ENCODE data around the gene KCNJ6.

The KCNJ6 gene

DNA sequence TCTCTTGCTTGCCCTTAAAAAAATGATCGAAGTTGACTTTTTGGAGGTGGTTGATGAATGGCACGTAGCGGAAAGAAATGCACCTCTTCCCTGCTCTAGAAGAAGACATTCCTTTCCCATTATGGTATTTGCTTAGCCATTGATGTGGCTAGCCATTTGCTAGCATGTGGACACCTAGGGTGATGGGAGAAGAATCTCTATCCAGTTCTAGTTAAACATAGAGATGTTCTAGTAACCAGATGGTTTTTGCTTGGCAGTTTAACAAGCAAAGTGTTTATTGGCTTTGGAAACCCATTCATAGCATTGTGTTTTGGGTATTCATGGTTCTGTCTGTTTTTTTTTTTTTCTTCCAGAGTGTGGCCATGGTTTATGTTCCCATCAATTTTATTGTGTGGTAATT is 78.9 kb downstream of the KCNJ6 start:
- DNase-seq (ENCODE audit: insufficient read length, low spot score), result no peak
- TF ChIP-seq SPI1 (IDR thresholded peaks at IDR 0.05; ENCODE audit: low read depth, low read length), result no peak
- TF ChIP-seq PAX5 (IDR thresholded peaks at IDR 0.05; ENCODE audit: insufficient read depth, low read length, severe bottlenecking), result no peak
- no peak for TF ChIP-seq POLR2AphosphoS5 (IDR thresholded peaks at IDR 0.05; ENCODE audit: low read depth, low read length)
- no peak for TF ChIP-seq POLR2A (IDR thresholded peaks at IDR 0.05; ENCODE audit: low read depth, low read length)
- TF ChIP-seq TAF1 (IDR thresholded peaks at IDR 0.05; ENCODE audit: low read depth, low read length), result no peak
- FAIRE-seq, result no peak

DNA sequence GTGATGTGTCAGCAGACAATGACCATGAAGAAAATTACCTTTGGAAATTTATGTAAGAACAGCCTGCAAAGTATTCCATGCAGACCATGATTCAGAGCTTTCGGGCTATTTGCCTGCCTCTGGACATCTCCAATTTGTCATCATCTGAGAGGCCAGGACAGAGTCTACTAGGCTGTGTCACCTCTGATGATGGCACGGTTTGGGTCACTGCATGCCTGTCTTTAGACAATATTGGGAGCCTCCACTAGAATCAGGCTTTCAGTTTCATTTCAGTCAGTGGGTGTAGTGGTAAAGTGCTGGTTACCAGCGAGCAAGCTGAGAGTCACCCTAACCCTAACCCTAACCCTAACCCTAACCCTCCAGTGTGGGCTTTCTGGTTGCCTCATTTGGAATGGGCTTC is 80.8 kb downstream of the KCNJ6 start:
- FAIRE-seq (no peak), DNase-seq (ENCODE audit: insufficient read length, low spot score) (no peak)
- no peak for TF ChIP-seq POU2F2 (IDR thresholded peaks at IDR 0.05; ENCODE audit: low read depth, low read length)
- no peak for TF ChIP-seq POLR2A (IDR thresholded peaks at IDR 0.05; ENCODE audit: low read depth, low read length)
- no peak for TF ChIP-seq POLR2AphosphoS5 (IDR thresholded peaks at IDR 0.05; ENCODE audit: low read depth, low read length)
- no peak for TF ChIP-seq SPI1 (IDR thresholded peaks at IDR 0.05; ENCODE audit: low read depth, low read length)

DNA sequence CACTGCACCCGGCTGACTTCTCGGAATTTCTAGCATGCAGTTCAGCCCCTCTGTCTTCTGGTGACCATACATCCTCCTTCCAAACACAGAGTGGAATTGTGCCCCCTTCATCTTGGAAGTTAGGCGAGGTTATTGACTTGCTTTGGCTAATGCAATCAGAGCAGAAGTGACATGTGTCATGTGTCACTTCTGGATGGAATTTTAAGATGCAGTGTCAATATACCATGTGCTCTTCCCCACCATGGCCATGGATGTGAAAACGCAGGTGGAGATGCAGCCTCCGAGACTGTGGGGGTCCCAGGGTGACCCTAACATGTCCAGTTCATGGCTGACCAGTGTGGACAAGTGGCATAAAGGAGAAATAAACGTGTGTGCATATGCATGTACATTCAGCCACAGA is 83.0 kb downstream of the KCNJ6 start:
- DNase-seq (ENCODE audit: insufficient read length, low spot score) (no peak), FAIRE-seq (no peak)
- no peak for TF ChIP-seq SPI1 (IDR thresholded peaks at IDR 0.05; ENCODE audit: low read depth, low read length)
- no peak for TF ChIP-seq TAF1 (IDR thresholded peaks at IDR 0.05; ENCODE audit: low read depth, low read length)
- no peak for TF ChIP-seq POLR2AphosphoS5 (IDR thresholded peaks at IDR 0.05; ENCODE audit: low read depth, low read length)
- TF ChIP-seq PAX5 (IDR thresholded peaks at IDR 0.05; ENCODE audit: insufficient read depth, low read length, severe bottlenecking), result no peak
- TF ChIP-seq POLR2A (IDR thresholded peaks at IDR 0.05; ENCODE audit: low read depth, low read length), result no peak
- no peak for TF ChIP-seq POU2F2 (IDR thresholded peaks at IDR 0.05; ENCODE audit: low read depth, low read length)

DNA sequence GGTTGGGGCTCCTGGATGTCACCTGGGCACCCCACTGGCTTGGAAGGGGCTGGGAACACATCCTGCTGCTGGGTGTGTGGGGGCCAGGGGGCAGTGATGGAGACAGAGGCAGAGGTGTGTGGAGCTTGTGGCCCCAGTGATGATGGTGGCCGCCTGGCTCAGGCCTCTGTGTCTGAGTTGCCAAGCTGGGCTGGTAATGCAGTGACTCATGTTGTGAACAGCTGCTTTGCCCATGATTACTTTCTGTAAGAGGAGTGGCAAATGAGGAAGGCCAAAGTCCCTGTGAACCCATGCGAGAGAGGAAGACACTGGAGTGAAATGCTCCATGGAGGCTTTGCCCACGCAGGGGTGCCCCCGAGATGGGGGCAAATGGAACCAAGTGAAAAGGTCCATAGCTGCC is 86.8 kb downstream of the KCNJ6 start:
- FAIRE-seq (no peak), DNase-seq (ENCODE audit: insufficient read length, low spot score) (no peak)
- TF ChIP-seq POLR2A (IDR thresholded peaks at IDR 0.05; ENCODE audit: low read depth, low read length) (no peak), TAF1 (IDR thresholded peaks at IDR 0.05; ENCODE audit: low read depth, low read length) (no peak), POLR2AphosphoS5 (IDR thresholded peaks at IDR 0.05; ENCODE audit: low read depth, low read length) (no peak), PAX5 (IDR thresholded peaks at IDR 0.05; ENCODE audit: insufficient read depth, low read length, severe bottlenecking) (no peak), SPI1 (IDR thresholded peaks at IDR 0.05; ENCODE audit: low read depth, low read length) (no peak), POU2F2 (IDR thresholded peaks at IDR 0.05; ENCODE audit: low read depth, low read length) (no peak)

DNA sequence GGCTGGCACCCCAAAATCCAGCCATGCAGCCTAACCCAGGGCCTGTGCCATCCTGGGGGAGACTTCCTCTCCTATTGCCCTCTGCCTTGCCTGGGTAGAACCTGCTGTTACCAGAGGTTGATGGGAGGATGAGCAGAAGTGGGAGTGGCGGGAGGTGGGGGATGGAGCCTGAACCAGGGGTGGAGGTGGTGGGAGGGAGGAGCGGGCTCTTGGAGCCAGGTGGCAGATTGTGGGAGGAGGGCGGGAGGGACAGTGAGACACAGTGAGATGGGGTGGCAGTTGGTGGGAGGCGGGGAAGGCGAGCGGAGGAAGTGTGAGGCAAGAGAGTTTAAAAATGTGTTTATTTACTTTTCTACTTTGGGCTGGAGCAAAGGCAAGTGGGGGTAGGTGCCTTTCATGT is 87.3 kb downstream of the KCNJ6 start:
- FAIRE-seq (no peak), DNase-seq (ENCODE audit: insufficient read length, low spot score) (no peak)

DNA sequence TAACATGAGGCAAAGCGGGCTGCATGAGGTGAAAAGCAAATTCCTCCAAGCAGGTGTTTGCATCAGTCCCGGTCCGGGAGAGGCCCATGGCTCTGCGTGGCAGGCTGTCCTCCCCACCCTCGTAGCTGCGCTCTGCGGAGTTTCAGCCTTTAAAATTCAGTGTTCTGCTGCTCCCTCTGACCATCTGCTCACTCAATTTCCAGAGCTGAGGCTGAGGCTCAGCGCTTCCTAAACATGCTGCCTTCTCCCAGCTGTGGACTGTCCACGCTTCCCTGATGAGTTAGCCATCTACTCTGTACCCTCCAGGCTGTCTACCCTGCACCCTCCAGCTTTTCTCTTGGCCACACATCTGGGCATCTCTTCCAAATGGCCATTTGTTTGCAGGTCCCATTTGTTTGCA is 87.7 kb downstream of the KCNJ6 start:
- no peak for TF ChIP-seq POLR2A (IDR thresholded peaks at IDR 0.05; ENCODE audit: low read depth, low read length)
- TF ChIP-seq POU2F2 (IDR thresholded peaks at IDR 0.05; ENCODE audit: low read depth, low read length), result no peak
- TF ChIP-seq SPI1 (IDR thresholded peaks at IDR 0.05; ENCODE audit: low read depth, low read length), result no peak
- no peak for TF ChIP-seq PAX5 (IDR thresholded peaks at IDR 0.05; ENCODE audit: insufficient read depth, low read length, severe bottlenecking)
- TF ChIP-seq TAF1 (IDR thresholded peaks at IDR 0.05; ENCODE audit: low read depth, low read length), result no peak
- no peak for TF ChIP-seq POLR2AphosphoS5 (IDR thresholded peaks at IDR 0.05; ENCODE audit: low read depth, low read length)
- FAIRE-seq (no peak), DNase-seq (ENCODE audit: insufficient read length, low spot score) (no peak)

More for the DNA sequence above, 87.3 kb downstream of the KCNJ6 start:
- TF ChIP-seq SPI1 (IDR thresholded peaks at IDR 0.05; ENCODE audit: low read depth, low read length) (no peak), POU2F2 (IDR thresholded peaks at IDR 0.05; ENCODE audit: low read depth, low read length) (no peak), PAX5 (IDR thresholded peaks at IDR 0.05; ENCODE audit: insufficient read depth, low read length, severe bottlenecking) (no peak), POLR2AphosphoS5 (IDR thresholded peaks at IDR 0.05; ENCODE audit: low read depth, low read length) (no peak), POLR2A (IDR thresholded peaks at IDR 0.05; ENCODE audit: low read depth, low read length) (no peak), TAF1 (IDR thresholded peaks at IDR 0.05; ENCODE audit: low read depth, low read length) (no peak)

DNA sequence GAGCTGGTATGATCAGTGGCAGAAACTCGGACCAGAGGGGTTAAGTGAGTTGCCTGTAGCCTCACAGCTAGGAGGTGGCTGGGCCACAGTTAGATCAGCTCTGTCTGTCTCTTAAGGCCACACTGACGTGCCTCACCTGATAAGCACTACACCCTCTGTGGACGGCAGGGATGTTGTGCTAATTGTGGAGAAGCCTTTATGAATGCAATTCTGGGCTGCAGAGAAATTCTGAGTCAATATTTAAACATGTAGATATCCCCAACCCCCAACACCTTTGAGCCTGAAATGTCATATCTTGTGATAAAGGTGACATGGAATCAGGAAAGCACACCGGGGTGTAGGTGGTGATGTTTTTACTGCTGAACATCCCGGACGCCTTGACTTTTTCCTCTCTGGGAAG is 88.3 kb downstream of the KCNJ6 start:
- TF ChIP-seq POLR2AphosphoS5 (IDR thresholded peaks at IDR 0.05; ENCODE audit: low read depth, low read length) (no peak), POU2F2 (IDR thresholded peaks at IDR 0.05; ENCODE audit: low read depth, low read length) (no peak), POLR2A (IDR thresholded peaks at IDR 0.05; ENCODE audit: low read depth, low read length) (no peak), PAX5 (IDR thresholded peaks at IDR 0.05; ENCODE audit: insufficient read depth, low read length, severe bottlenecking) (no peak), TAF1 (IDR thresholded peaks at IDR 0.05; ENCODE audit: low read depth, low read length) (no peak), SPI1 (IDR thresholded peaks at IDR 0.05; ENCODE audit: low read depth, low read length) (no peak)
- DNase-seq (ENCODE audit: insufficient read length, low spot score) (no peak), FAIRE-seq (no peak)

DNA sequence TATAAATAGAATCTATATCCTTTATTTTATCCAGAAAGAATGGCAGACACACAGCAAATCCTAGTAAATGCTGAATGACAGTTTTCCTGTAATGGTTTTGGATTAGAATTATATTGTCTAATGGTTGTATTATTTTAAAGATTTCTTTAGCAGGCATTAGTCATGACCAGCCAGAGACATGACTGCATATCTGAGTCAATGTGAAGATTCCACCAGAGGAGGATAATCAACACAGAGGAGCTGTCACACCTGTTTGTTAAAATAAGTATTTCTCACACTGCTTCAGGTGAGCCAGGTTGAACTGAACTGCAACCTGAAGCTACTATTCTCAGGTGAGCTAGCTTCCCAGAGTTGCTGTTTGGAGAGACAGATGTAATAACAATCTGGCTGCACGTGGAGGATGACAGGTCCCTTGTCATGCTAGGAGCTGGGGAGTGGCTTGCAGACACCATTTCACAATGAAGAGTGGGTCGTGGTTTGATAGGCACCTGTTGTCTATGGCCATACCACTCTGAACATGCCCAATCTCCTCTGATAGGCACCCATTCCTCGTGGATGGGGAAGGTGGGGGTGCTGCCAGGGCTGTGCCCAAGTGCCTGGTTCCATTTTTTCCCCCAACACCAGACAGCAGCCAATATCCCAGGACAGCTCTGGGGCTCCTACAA is 94.3 kb downstream of the KCNJ6 start:
- FAIRE-seq (no peak), DNase-seq (ENCODE audit: insufficient read length, low spot score) (no peak)
- TF ChIP-seq POLR2AphosphoS5 (IDR thresholded peaks at IDR 0.05; ENCODE audit: low read depth, low read length) (no peak), POU2F2 (IDR thresholded peaks at IDR 0.05; ENCODE audit: low read depth, low read length) (no peak), POLR2A (IDR thresholded peaks at IDR 0.05; ENCODE audit: low read depth, low read length) (no peak)

DNA sequence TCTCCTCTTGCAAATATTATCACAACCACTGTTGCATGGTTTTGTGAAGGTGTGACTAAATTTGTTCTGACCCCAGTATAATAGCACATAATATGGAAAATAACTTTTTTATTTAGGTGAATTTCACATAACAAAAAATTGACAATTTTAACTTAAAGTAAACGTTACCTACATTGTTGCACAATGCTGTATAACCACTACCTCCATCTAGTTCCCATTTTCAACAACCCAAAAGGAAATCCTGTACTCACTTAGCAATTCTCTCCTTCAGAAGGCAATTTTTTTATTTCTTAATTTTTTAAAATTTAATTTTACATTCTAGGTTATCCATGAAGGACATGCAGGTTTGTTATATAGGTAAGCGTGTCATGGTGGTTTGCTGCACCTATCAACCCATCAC is 95.2 kb downstream of the KCNJ6 start:
- FAIRE-seq (no peak), DNase-seq (ENCODE audit: insufficient read length, low spot score) (no peak)
- TF ChIP-seq POU2F2 (IDR thresholded peaks at IDR 0.05; ENCODE audit: low read depth, low read length) (no peak), SPI1 (IDR thresholded peaks at IDR 0.05; ENCODE audit: low read depth, low read length) (no peak), POLR2AphosphoS5 (IDR thresholded peaks at IDR 0.05; ENCODE audit: low read depth, low read length) (no peak), TAF1 (IDR thresholded peaks at IDR 0.05; ENCODE audit: low read depth, low read length) (no peak), POLR2A (IDR thresholded peaks at IDR 0.05; ENCODE audit: low read depth, low read length) (no peak), PAX5 (IDR thresholded peaks at IDR 0.05; ENCODE audit: insufficient read depth, low read length, severe bottlenecking) (no peak)

DNA sequence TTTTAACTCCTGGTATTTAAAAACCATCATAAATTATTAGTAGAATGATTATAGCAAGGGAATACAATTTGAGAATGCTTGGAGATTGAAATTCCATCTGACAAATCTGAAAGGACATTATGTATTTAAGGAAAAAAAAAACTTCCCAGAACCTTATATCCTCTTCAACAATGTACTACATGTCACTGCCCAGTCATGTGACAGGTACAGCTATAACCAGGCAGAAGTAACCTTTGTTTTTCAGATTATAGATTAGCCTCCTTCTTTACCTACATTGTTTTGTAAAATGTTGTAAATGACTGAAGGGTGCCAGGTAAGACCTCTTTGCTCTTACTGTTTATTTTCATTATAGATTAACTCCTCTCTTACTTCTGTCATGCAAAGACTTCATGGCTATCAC is 96.9 kb downstream of the KCNJ6 start:
- TF ChIP-seq TAF1 (IDR thresholded peaks at IDR 0.05; ENCODE audit: low read depth, low read length), result no peak
- no peak for FAIRE-seq

More for the DNA sequence above, 96.9 kb downstream of the KCNJ6 start:
- DNase-seq (ENCODE audit: insufficient read length, low spot score), result no peak

All from GM12891 (cell line).